GM18498 (cell line): ENCODE data around the gene TOMM70.

Experiments
- ATAC-seq: cut with Tn5 transposase; IDR thresholded peaks from one replicate; pipeline ENCODE4 v1.9.1; 2021; ENCODE audit warnings: mild to moderate bottlenecking, moderate library complexity; ENCODE audit not compliant: unreplicated experiment

Gene TOMM70

DNA sequence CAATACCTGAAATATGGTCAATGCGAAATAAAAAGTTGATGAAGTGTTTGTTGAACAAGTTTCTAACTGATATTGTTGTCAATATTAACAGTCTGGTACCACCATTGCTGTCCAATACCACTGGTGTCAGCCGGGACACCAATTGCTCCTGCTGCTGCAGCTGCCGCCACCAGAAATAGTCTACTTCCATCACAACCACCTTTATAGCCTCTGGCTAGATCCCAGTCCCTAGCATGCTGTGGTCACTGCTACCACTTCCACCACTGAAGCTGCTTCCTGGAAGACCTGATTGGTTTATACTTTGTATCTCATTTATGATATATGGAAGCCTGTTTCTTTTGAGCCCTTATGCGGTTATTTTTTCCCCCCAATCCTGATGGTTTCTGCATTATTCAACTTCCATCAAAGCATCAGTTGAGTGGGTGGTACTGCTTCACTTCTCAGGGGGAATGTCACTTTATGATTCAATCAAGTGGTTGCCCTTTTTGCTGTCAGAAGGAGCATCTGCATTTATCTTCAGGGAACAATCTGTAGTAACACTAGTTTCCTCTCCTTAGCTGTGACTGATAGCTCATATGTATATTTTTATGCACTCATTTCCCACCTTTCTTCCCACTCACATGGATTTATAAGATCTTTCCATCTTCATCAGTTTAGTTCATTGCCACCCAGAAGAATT, 12.2 kb upstream of the TOMM70 start:
- ATAC-seq = no peak

DNA sequence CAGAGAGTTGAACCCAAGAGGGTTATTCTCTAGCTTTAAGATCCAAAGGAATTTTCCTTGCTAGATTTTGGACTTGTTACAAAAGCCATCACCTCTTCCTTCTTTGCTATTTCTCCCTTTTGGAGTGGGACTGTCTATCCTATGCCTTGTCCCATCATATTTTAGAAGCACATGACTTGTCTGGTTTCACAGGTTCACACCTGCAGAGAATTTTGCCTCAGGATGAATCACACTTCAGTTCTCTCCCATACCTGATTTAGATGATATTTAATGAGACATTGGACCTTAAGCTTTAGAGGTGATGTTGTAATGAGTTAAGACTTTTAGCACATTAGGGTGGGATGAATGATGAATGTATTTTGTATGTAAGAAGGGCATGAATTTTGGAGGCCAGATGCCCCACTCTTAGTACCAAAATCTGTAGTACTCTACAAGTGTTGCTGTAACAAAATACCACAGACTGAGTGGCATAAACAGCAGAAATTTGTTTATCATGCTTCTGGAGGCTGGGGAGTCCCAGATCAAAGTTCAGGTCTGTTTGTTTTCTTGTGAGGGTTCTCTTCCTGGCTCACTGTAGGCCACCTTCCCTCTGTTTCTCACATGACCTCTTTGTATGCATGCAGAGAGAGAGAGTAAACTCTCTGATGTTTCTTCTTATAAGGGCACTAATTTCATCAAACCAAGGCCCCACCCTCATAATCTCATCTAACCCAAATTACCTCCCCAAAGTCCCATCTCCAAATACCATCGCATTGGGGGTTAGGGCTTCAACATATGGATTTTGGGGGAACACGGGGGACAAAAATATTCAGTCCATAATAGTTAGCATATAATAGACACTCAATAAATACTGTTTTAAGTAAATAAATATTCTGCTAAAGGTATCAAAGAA, 10.4 kb upstream of the TOMM70 start:
- ATAC-seq = no peak

DNA sequence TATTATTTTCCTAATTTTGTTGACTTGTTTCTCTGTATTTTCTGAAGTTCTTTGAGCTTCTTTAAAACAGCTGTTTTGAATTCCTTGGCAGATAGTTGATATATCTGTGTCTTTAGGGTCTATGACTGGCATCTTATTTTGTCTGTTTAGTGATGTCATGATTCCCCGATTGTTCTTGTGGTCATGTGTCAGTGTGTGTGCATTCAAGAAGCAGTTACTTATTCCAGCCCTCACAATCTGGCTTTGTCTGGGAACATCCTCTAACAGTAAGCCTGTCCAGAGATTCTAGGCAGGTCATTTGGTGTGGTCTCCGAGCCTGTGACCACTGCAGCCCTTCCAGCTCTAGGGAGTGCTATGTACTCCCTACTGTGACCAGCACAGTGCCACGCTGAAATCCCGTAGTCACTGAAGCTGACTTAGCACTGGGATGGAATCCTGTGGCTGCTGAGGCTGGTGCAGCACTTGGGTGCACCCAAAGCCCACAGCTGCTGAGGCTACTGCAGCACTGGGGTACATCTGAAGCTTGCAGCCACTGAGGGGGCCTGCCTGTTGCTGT, 7.2 kb upstream of the TOMM70 start:
- ATAC-seq = no peak

DNA sequence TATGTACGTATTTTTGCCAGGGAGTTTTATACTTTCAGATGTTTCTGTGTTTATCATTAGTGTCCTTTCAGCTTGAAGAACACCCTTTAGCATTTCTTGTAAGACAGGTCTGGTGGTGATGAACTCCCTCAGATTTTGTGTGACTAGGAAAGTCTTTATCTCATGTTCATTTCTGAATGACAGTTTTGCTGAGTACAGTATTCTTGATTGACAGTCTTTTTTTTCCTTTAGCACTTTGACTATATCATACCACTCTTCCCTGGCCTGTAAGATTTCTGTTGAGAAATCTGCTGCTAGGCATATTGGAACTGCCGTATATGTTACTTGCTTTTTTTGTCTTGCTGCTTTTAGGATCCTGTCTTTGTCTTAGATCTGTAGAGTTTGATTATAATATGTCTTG, 6.3 kb upstream of the TOMM70 start:
- ATAC-seq = no peak

DNA sequence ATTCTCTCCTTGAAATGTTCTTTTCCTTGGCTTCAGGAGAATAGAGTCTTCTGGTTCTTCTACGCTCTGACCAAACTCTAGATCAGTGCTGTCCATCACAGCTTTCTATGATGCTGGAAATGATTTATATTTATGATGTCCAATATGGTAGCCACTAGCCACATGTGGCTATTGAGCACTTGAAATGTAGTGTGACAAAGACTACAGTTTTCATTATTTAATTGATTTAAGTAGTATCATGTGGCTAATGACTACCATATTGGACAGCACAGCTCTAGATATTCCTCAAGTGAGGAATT, 3.3 kb upstream of the TOMM70 start:
- ATAC-seq = no peak

DNA sequence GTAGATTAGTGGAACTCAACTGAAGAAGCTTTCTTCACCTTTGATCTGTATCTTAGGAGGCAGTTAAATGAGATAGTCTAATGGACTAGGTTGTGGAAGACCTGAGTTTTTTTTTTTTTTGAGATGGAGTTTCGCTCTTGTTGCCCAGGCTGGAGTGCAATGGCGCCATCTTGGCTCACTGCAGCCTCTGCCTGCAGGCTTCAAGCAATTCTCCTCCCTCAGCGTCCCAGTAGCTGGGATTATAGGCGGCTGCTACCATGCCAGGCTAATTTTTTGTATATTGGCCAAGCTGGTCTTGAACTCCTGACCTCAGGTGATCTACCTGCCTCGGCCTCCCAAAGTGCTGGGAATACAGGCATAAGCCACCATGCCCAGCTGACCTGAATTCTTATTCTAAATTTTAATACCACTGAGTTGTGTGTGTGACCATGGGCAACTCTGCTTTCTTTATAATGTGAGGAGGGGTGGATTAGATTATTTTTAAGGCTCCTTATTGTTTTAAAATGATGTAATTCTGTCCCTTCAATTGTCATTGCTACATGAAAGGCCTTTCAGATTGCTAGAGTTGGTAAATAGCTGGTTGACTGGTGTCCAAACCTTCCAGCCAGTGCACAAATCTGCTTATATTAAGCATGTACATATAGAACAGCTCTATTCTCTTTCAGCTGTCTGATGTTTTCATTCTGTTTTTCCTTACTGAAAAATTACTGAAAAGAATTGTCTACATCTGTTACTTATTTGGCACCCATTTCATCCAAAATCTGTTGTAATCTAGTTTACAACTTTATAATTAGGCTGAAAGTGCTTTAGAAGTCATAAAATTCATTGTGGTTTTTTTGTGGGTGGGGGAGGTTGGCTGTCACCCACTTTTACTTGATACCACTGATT, 2.7 kb upstream of the TOMM70 start:
- ATAC-seq = no peak

DNA sequence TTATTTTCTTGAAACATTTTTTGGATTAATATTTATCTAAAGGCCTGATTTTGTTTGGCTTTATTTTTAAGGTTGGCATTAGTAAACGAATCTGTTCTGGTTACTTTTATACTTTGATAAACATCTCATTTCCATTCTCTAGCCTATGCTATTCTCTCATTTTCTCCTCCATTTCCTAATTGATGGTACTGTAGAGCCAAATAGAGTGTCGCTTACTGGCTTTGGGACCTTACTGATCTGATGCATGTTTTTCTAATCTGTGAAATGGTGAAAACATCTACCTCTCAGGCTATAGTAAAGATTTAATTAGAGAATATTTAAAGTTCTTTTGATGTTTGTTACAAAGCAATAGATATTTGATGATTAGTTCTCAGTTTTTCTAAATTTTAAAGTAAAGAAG, 2.0 kb upstream of the TOMM70 start:
- no peak for ATAC-seq

DNA sequence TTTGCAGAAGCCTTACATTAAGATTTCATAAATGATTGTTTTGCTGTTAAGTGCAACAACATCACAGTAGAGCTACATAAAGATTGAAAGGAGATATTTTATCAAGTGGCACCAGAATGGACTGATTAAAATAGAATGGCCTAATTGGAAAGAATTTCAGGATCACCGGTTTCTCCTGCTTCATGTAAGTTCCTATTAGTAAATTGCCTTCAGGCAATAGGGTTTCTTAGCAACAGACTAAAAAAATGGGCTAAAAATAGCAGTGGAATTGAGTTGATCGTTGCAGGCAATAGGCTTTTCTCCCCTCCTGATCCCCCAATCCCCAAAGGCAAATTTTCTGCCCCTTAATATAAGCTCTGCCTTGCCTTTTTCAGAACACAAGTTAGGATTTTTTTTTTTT, 1.4 kb upstream of the TOMM70 start:
- ATAC-seq = no peak

DNA sequence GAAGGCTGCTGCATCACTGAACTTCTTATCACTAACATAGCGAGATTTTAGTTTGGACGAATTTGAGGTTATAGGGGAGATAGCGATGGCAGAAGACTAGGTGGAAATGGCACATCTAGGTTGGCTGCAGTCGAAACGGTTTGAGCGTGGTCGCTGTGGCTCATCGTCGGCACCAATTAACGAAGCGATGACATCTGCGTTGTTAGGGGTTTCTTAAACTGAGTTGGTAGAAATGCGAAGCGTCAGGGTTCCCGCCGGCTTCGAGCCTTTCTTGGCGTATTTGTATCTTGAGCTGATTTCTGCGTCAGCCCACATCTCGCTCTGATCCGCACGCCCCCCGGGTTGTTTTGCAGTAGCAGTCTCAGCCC, 769 bp upstream of the TOMM70 start:
- peak; percentile 25 for ATAC-seq

DNA sequence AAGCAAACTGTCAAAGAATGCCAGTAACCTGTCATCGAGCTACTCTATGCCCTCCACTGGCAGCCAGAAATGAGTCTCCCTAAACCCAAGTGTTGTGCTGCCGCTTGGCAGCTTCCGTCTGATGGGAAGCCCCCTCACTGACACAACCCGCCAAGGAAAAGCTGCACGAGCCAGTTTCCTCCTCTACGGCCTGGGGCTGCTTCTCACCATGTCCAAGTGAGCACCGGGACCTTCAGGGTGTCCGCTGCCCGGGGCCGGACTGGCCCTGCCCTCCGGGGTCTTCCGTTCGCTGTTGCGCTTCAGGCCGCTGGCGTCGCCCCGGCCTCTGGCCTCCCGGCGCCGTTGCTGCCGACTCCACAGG, 490 bp downstream of the TOMM70 start:
- ATAC-seq = peak; percentile 22

DNA sequence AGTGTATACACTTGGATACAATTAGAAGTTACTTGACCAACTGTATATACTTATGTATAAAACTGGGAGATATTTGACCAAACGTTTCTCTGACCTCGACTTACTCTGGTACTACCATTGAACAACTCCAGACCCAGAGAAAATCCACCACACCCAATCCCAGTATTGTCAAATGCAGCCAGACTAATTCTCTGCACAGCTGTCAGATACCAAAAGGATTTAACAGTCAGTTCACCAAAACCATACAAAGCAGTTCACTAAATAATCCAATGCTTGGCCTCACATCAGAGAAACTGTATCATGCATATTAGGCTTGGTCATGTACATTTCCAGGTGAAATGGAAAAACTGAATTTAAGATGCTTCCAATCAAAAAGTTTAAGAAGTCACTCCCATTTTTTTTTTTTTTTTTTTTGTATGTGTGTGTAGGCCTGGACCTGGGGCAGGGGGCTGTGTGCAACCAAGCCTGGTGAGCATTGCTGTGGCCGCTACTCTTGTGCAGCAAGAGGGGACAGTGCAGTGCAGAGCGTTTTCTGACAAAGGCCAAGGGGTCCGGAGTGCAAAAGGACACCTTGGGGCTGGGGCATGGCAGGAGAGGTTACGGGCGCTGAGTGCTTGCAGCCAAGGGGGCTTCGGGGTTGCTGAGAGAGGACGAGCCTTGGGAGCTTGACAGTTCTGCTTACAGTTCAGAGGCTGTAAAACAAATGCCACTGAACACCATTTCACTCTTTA, 1.4 kb downstream of the TOMM70 start:
- ATAC-seq = no peak

DNA sequence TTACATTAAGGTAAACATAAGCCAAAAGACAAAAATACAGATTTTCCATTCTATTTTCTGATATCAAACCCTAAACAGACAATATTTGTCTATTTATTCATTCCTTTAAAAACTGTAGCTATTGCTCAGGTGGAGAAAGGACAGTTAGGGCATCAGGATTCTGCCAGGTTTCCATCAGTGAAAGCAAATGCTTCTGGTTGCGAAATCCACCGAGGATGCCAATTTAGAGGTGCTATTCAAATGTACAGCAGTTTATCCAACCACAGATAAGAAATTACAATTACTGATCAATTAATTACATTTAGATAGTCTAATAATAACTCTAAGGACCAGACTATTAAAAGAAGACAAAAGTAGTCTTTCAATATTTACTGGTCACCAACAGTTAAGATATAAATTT, 3.9 kb downstream of the TOMM70 start:
- ATAC-seq = no peak

DNA sequence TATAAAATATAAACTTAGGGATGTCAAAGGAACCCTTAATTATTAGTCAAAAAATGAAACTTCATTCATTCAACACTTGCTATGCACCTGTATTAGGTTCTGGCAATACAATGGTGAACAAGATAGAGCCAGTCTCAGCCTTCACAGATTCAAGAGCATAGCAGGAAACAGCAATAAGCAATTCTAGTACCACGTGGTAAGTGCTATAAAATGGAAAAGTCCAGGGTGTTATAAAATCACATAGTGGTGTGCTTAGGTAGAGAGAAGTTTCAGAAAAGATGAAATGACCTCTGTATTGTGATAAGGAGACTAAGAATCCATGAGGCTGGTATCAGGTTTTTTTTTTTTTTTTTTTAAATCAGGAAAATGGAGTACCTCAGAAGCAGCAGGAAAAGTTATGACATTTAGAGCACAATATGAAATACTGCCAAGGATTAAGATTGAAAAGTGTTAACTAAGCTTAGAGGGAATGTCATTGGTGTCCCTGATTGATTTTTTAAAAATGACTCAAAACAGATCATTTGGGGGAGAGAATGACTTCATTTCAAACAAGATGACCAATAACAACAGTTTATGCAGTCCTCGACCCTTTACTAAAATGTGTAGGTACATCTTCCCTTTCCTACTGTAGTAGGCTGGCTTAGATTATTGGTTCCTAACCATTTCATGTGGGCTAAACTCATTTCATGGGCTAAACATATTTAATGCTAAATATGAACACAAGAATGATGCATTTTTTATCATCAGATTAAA, 5.0 kb downstream of the TOMM70 start:
- no peak for ATAC-seq

DNA sequence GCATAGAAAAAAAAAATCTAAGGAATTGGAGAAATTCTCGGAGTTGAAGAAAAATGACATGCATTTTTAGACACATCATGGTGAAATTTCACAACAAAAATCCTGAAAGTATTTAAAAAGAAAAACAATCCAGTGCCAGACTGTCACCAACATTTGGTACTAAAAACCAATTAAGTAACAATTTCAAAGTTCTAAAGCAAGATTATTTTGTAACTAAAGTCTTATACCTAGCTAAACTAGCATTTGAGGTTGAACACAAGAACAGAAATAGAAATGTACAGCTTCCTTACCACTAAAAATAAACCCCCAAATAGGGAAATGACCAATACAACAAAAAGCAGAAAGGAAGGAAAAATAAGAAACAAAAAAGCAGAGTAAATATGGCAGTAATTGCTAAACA, 11.9 kb downstream of the TOMM70 start:
- no peak for ATAC-seq

DNA sequence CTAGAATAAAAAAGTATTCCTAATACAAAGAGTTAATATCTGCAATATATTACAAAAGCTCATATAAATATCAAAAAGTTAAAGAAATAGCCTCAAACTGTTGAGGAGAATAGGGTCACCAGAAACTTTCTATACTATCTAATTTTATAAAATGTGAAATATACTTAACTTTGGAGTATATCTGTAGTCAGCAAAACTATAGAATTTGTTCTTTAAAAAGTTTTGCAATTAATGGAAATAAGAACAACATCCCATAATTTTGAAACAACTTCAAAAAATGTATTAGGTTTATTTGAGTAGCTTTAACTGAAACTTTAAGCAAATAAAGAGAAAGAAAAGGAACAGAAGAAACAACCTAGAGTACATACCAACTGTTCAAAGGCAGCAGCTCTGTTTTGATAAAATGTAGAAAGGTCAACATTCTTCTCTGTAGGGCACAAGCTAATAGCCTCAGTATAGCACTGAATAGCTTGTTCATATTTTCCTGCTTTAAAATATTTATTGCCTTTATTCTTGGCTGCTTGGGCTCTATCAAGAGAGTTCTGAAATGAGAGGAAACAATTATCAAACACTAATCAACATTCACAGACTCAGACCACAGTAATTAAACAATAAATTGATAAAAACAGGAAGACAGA, 14.3 kb downstream of the TOMM70 start:
- no peak for ATAC-seq

DNA sequence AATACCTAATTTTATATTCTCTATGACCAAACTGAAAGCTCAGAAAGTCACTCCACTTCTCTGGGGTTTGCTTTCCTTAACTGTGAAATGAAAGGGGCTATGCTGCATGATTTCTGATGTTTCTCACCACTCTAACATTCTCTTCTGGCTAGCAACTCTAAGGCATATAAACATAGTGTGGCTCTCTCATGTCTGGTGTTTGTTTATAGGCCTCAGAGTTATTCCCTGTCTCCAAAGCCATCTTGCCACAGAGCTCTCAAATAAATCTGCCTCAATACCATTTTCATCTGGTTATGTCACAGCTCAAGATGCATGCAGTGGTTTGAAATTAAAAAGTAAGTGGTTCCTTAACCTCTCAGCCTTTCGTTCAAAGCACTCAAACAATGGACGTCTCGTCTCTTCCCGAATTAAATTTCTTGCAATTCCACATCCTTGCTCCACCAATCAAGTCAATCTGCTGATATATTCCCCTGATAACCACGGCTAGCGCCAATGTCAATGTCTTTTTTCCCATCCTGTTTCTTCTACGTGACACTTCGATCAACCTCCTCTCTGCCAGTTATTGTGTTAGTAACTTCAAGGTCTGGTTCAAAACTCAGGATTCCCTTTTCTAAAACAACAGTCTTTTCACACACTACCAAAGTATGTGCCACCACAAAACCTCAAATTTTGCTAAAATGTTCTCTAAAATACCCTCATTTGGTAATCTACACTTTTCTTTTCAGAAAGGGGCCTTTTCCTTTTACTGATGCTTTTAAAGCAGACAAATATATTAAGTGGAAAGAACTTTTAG, 16.0 kb downstream of the TOMM70 start:
- no peak for ATAC-seq

DNA sequence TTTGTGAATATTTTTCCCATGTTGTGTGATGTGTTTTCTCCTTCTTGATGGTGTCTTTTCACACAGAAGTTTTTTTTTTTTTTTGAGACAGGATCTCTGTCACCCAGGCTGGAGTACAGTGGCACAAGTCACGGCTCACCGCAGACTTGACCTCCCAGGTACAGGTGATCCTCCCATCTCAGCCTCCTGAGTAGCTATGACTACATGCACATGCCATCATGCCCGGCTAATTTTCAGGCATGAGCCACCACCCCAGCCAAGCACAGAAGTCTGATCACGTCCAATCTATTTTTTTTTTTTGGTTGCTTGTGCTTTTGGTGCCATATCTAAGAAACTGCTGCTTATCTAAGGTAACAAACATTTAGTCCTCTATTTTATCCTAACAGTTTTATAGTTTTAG, 24.6 kb downstream of the TOMM70 start:
- ATAC-seq = no peak

DNA sequence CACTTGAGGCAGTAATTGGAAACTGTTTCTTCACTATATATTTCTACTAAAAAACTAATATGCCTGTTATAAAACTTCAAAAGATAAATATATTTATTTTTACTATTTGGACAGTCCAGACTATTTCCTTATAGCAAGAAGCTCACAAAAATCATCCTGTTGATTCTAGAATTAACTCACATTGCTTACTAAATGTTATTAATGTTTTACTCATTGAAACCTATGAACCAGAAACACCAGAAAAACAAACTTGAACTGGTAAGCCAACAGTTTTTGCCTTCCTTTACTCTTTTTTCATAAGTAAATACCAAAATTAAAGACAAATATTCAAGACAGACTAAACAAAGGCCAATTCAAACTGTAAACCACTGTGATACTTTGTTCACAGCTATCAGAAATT, 26.4 kb downstream of the TOMM70 start:
- no peak for ATAC-seq

DNA sequence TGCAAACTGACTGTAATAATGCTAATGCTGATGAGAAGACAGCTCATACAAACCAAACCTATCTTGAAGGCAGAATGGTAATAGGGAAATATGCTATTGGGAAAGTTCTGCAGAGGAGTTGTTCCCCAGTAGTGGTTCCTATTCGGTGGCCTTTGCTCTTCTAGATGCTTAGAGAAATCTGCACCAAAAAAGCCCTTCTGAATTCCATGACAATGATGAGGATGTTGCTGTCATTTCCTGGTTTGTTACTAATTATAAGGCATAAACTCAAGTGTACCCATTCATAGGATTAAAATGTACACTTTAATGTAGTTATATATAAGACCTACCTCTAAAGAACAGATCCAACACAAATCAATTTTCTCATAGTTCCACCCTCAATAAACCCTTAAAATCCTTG, 30.1 kb downstream of the TOMM70 start:
- ATAC-seq = no peak
